Liver (tissue), 3 donors: ENCODE measurements around the gene FAM227B.

ENCODE experiments used
- CTCF ChIP-seq: fragments of 150-350 bp; IDR thresholded peaks from 2 replicates; pipeline ENCODE4 v1.5.1; 2017; ENCODE audit warnings: improper control_type of control experiment, low read depth, low read length; ENCODE audit not compliant: missing input control
- EGR1 ChIP-seq, 2 donors: IDR thresholded peaks; 2 replicates each; pipeline ENCODE4 v1.6.1; 2016 to 2018; ENCODE audit warnings: antibody characterized with exemption in 2 of 2, low read depth in 2 of 2
- GABPA ChIP-seq, 2 donors: IDR thresholded peaks in 1 of 2; conservative IDR thresholded peaks in 1 of 2; 2 replicates each; pipeline ENCODE4 v1.6.1; 2016; ENCODE audit warnings: antibody characterized with exemption in 2 of 2, mild to moderate bottlenecking in 1 of 2, moderate library complexity in 1 of 2
- JUND ChIP-seq, 2 donors: IDR thresholded peaks; 2 replicates each; pipeline ENCODE4 v1.6.1; 2016; ENCODE audit warnings: antibody characterized with exemption in 2 of 2
- TAF1 ChIP-seq: conservative IDR thresholded peaks from 2 replicates; pipeline ENCODE4 v1.6.1; 2016; ENCODE audit warnings: antibody characterized with exemption, mild to moderate bottlenecking
- donor health status: healthy.
- donor health status: healthy.

GRCh38 chr15:49637857-49638256 is 17.2 kb upstream of the FAM227B start:
- TF ChIP-seq CTCF (no peak), JUND (IDR thresholded peaks at IDR 0.05) (no peak), GABPA (IDR thresholded peaks at IDR 0.05 in 1 of 2, conservative IDR thresholded peaks at IDR 0.05 in 1 of 2) (no peak), EGR1 (IDR thresholded peaks at IDR 0.05; ENCODE audit: low read depth in 2 of 2) (no peak), TAF1 (no peak)
